IMR-90 (cell line): ENCODE results near the gene SLC9A9. TPM values are rescaled to one million over a fixed set of nuclear protein-coding genes. Genes with fewer than 3 reads are reported as not detected.

Experiments used
- ATAC-seq: fragments of 200-7000 bp; cut with Tn5 transposase; 2 replicates; pipeline ENCODE4 v1.9.1; 2020; ENCODE audit warnings: low read depth, mild to moderate bottlenecking, moderate library complexity
- BruUV-seq: library from RNA; stranded (reverse); fragments of 400-500 nt; replicated peaks from 2 replicates; lab custom pipeline; 2021; lab: Mats Ljungman, UMichigan
- CTCF ChIA-PET: fragments of 300-600 bp; formaldehyde crosslinking; extraction: SDS; loops from one replicate; lab custom pipeline; 2021; ENCODE audit warnings: antibody characterized with exemption; lab: Yijun Ruan, JAX
- POLR2A ChIA-PET: fragments of 300-600 bp; sonication (Branson Sonifier 250); formaldehyde crosslinking; loops from one replicate; lab custom pipeline; 2022; ENCODE audit warnings: antibody characterized with exemption; ENCODE audit not compliant: unreplicated experiment; lab: Charles Lee
- DNase-seq: peaks from one replicate; pipeline ENCODE4 v3.0.0; 2013
- H2AFZ ChIP-seq: replicated peaks from 2 replicates; pipeline ENCODE3; 2013; ENCODE audit warnings: low read length, mild to moderate bottlenecking; ENCODE audit not compliant: poor library complexity
- H2AK5ac ChIP-seq: 2 replicates; pipeline ENCODE4 v1.6.1; 2013; ENCODE audit warnings: low read depth, low read length, inconsistent platforms
- H2AK9ac ChIP-seq: replicated peaks from 2 replicates; pipeline ENCODE3; 2013; ENCODE audit warnings: mild to moderate bottlenecking, low read depth, low read length, moderate library complexity; ENCODE audit not compliant: poor library complexity
- H2BK120ac ChIP-seq: 2 replicates; pipeline ENCODE4 v1.6.1; 2013; ENCODE audit warnings: low read depth, low read length, inconsistent platforms
- H2BK15ac ChIP-seq: 3 replicates; pipeline ENCODE4 v1.6.1; 2013; ENCODE audit warnings: low read depth, low read length, inconsistent platforms
- H2BK20ac ChIP-seq: 2 replicates; pipeline ENCODE4 v1.6.1; 2013; ENCODE audit warnings: low read depth, mild to moderate bottlenecking, inconsistent platforms, low read length, moderate library complexity
- H2BK5ac ChIP-seq: 2 replicates; pipeline ENCODE4 v1.6.1; 2013; ENCODE audit warnings: mild to moderate bottlenecking, low read depth, low read length, inconsistent platforms; ENCODE audit not compliant: poor library complexity, severe bottlenecking
- H3K14ac ChIP-seq: replicated peaks from 2 replicates; pipeline ENCODE4 v1.6.1; 2013; ENCODE audit warnings: low read depth, low read length, inconsistent platforms
- H3K18ac ChIP-seq: 2 replicates; pipeline ENCODE4 v1.6.1; 2013; ENCODE audit warnings: low read depth, low read length, control low read depth
- H3K23ac ChIP-seq: 2 replicates; pipeline ENCODE4 v1.6.1; 2013; ENCODE audit warnings: low read depth, low read length, inconsistent platforms
- H3K27ac ChIP-seq: 2 replicates; pipeline ENCODE4 v1.5.1; 2013; ENCODE audit warnings: mild to moderate bottlenecking, control low read depth, low read length; ENCODE audit not compliant: insufficient read depth
- H3K27me3 ChIP-seq: 2 replicates; pipeline ENCODE4 v1.6.1; 2013; ENCODE audit warnings: low read length; ENCODE audit not compliant: control insufficient read depth, insufficient read depth
- H3K36me3 ChIP-seq: 2 replicates; pipeline ENCODE4 v1.6.1; 2013; ENCODE audit warnings: low read length, mixed read lengths; ENCODE audit not compliant: control insufficient read depth, insufficient read depth
- H3K4ac ChIP-seq: 2 replicates; pipeline ENCODE4 v1.6.1; 2013; ENCODE audit warnings: low read depth, low read length, inconsistent platforms
- H3K4me1 ChIP-seq: 2 replicates; pipeline ENCODE4 v1.6.1; 2013; ENCODE audit warnings: low read length, mixed read lengths; ENCODE audit not compliant: control insufficient read depth, insufficient read depth
- H3K4me2 ChIP-seq: 2 replicates; pipeline ENCODE4 v1.6.1; 2013; ENCODE audit warnings: low read depth, mild to moderate bottlenecking, control low read depth, low read length, moderate library complexity
- H3K4me3 ChIP-seq: 2 replicates; pipeline ENCODE4 v1.5.1; 2013; ENCODE audit warnings: low read depth, mild to moderate bottlenecking, control low read depth, low read length, moderate library complexity; ENCODE audit not compliant: insufficient read depth
- H3K56ac ChIP-seq: 2 replicates; pipeline ENCODE4 v1.6.1; 2013; ENCODE audit warnings: low read length, inconsistent platforms; ENCODE audit not compliant: insufficient read depth; ENCODE audit errors: extremely low read depth
- H3K79me1 ChIP-seq, 2 experiments: 2 replicates each; pipeline ENCODE4 v1.6.1; 2013; ENCODE audit warnings: low read length in 2 of 2, inconsistent platforms in 1 of 2, low read depth in 1 of 2
- H3K9ac ChIP-seq: 2 replicates; pipeline ENCODE4 v1.6.1; 2013; ENCODE audit warnings: low read depth, low read length, control low read depth
- H3K9me1 ChIP-seq: 2 replicates; pipeline ENCODE4 v1.6.1; 2013; ENCODE audit warnings: low read length, inconsistent platforms; ENCODE audit not compliant: insufficient read depth
- H3K9me3 ChIP-seq: 2 replicates; pipeline ENCODE4 v1.6.1; 2013; ENCODE audit warnings: low read length; ENCODE audit not compliant: control insufficient read depth, insufficient read depth
- H4K20me1 ChIP-seq: 2 replicates; pipeline ENCODE4 v1.6.1; 2013; ENCODE audit warnings: low read length, inconsistent platforms; ENCODE audit not compliant: insufficient read depth
- H4K5ac ChIP-seq: 2 replicates; pipeline ENCODE4 v1.6.1; 2013; ENCODE audit warnings: mild to moderate bottlenecking, low read depth, low read length, control low read depth
- H4K8ac ChIP-seq, 2 experiments: 2 replicates each; pipeline ENCODE4 v1.6.1; 2013; ENCODE audit warnings: low read depth in 2 of 2, low read length in 2 of 2, control low read depth in 1 of 2, inconsistent platforms in 1 of 2
- H4K91ac ChIP-seq: 2 replicates; pipeline ENCODE4 v1.6.1; 2013; ENCODE audit warnings: low read depth, low read length, inconsistent platforms; ENCODE audit not compliant: insufficient read depth
- BHLHE40 ChIP-seq: fragments of 150-350 bp; IDR thresholded peaks from 2 replicates; pipeline ENCODE4 v1.6.1; 2016; ENCODE audit warnings: mild to moderate bottlenecking, low read depth, low read length
- CEBPB ChIP-seq: IDR thresholded peaks from 2 replicates; pipeline ENCODE4 v1.6.1; 2012; ENCODE audit warnings: low read depth, low read length, improper control_type of control experiment
- CHD1 ChIP-seq: IDR thresholded peaks from 2 replicates; pipeline ENCODE4 v1.6.1; 2012; ENCODE audit warnings: low read depth, low read length, improper control_type of control experiment
- FOS ChIP-seq: fragments of 150-350 bp; IDR thresholded peaks from 2 replicates; pipeline ENCODE4 v1.6.1; 2016; ENCODE audit warnings: low read depth, low read length
- MAFK ChIP-seq: IDR thresholded peaks from 2 replicates; pipeline ENCODE4 v1.6.1; 2012; ENCODE audit warnings: low read depth, low read length, improper control_type of control experiment
- MAZ ChIP-seq: IDR thresholded peaks from 2 replicates; pipeline ENCODE4 v1.6.1; 2012; ENCODE audit warnings: low read depth, mild to moderate bottlenecking, low read length, improper control_type of control experiment, moderate library complexity, borderline replicate concordance
- MXI1 ChIP-seq: IDR thresholded peaks from 2 replicates; pipeline ENCODE4 v1.6.1; 2012; ENCODE audit warnings: low read depth, mild to moderate bottlenecking, low read length, moderate library complexity, borderline replicate concordance
- NFE2L2 ChIP-seq: fragments of 150-350 bp; IDR thresholded peaks from 2 replicates; pipeline ENCODE4 v1.6.1; 2016; ENCODE audit warnings: low read depth, mild to moderate bottlenecking, low read length
- POLR2A ChIP-seq: IDR thresholded peaks from 2 replicates; pipeline ENCODE4 v1.6.1; 2012; ENCODE audit warnings: mild to moderate bottlenecking, low read depth, low read length
- RAD21 ChIP-seq: IDR thresholded peaks from 2 replicates; pipeline ENCODE4 v1.6.1; 2012; ENCODE audit warnings: low read length, improper control_type of control experiment
- RCOR1 ChIP-seq: IDR thresholded peaks from 2 replicates; pipeline ENCODE4 v1.6.1; 2012; ENCODE audit warnings: mild to moderate bottlenecking, low read length, improper control_type of control experiment; ENCODE audit not compliant: insufficient replicate concordance
- RFX5 ChIP-seq: IDR thresholded peaks from 2 replicates; pipeline ENCODE4 v1.8.0; 2012; ENCODE audit warnings: low read depth, mild to moderate bottlenecking, low read length, moderate library complexity
- SMC3 ChIP-seq: fragments of 150-350 bp; IDR thresholded peaks from 2 replicates; pipeline ENCODE4 v1.6.1; 2016; ENCODE audit warnings: low read depth, mild to moderate bottlenecking, antibody characterized with exemption, low read length, moderate library complexity
- dilution Hi-C: fragments of 300-500 bp; cut with HindIII; formaldehyde crosslinking; loops from one replicate; pipeline ENCODE4 v1.14.3; 2018; ENCODE audit warnings: low sequenced_read_pairs; ENCODE audit not compliant: unreplicated experiment
- in situ Hi-C: fragments of 300-500 bp; cut with MboI; formaldehyde crosslinking; loops from 3 replicates; pipeline ENCODE4 v1.14.3; 2019; ENCODE audit warnings: low sequenced_read_pairs, inconsistent platforms, mixed read lengths
- intact Hi-C: fragments of 100-400 bp; cut with micrococcal nuclease; formaldehyde crosslinking; loops from 2 replicates; pipeline ENCODE4 v1.10.0; 2022
- polyA plus RNA-seq, 3 experiments: library from polyadenylated mRNA; depleted of rRNA; stranded (reverse); fragments of >200 nt; gene quantifications; 2 replicates each; pipeline ENCODE4 v1.2.3, GENCODE V29; 2012; ENCODE audit warnings: low replicate concordance in 1 of 3
- total RNA-seq: library from RNA; depleted of rRNA; stranded (reverse); fragments of >200 nt; gene quantifications from 2 replicates; pipeline ENCODE4 v1.2.3, GENCODE V29; 2012
- TF ChIP-seq, protein P1 (sequence below): conservative IDR thresholded peaks from 2 replicates; pipeline ENCODE4 v1.5.1; 2012; ENCODE audit warnings: mild to moderate bottlenecking, low read depth, low read length, improper control_type of control experiment
- TF ChIP-seq, protein P2 (sequence below): fragments of 150-350 bp; IDR thresholded peaks from 2 replicates; pipeline ENCODE4 v1.6.1; 2017; ENCODE audit warnings: mild to moderate bottlenecking, antibody characterized with exemption, low read length, low read depth
- TF ChIP-seq, protein P3 (sequence below): fragments of 150-350 bp; IDR thresholded peaks from 2 replicates; pipeline ENCODE4 v1.6.1; 2016; ENCODE audit warnings: low read depth, mild to moderate bottlenecking, low read length, moderate library complexity, borderline replicate concordance

SLC9A9 gene
- total and polyA plus RNA-seq, 2 of the 4 experiments (the other 2 are of a cell fraction): 1.4 to 2.3 TPM

DNA sequence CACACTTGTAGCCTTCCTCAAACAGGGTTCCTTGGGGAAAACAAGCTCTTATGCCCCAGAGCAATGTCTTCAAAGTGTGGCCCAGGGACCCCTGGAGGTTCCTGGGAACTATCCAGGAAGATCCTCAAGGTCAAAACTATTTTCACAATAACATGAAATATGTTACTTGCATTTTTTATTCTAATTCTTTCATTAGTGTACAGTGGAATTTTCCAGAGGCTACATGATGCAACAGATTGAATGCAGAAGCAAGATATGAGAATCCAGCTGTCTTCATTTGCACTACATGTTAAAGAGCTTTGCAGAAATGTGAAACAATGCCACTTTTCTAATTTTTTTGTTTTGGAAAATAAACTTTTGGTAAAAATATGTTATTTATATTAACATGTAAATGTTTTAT lies 190.9 kb downstream of the SLC9A9 start:
- no peak overlapping the region for H3K9ac ChIP-seq

More for the DNA sequence above, 190.9 kb downstream of the SLC9A9 start:
- no peak overlapping the region for H3K56ac ChIP-seq
- DNase-seq: no peak
- H2AFZ ChIP-seq: no peak overlapping the region
- H2BK20ac ChIP-seq: no peak overlapping the region
- H4K91ac ChIP-seq: no peak overlapping the region
- no peak overlapping the region for H3K27ac ChIP-seq
- H3K9me3 ChIP-seq: no peaks in the 10 kb centered on the region
- no peaks in the 10 kb centered on the region for H3K27me3 ChIP-seq
- no peak overlapping the region for H2BK120ac ChIP-seq
- no TSS peak for BruUV-seq
- H3K23ac ChIP-seq: no peak overlapping the region
- H2BK15ac ChIP-seq: no peak overlapping the region
- H2AK9ac ChIP-seq: no peak overlapping the region
- no peak overlapping the region for H2BK5ac ChIP-seq
- H2AK5ac ChIP-seq: no peak overlapping the region
- TF ChIP-seq, protein P1, sequence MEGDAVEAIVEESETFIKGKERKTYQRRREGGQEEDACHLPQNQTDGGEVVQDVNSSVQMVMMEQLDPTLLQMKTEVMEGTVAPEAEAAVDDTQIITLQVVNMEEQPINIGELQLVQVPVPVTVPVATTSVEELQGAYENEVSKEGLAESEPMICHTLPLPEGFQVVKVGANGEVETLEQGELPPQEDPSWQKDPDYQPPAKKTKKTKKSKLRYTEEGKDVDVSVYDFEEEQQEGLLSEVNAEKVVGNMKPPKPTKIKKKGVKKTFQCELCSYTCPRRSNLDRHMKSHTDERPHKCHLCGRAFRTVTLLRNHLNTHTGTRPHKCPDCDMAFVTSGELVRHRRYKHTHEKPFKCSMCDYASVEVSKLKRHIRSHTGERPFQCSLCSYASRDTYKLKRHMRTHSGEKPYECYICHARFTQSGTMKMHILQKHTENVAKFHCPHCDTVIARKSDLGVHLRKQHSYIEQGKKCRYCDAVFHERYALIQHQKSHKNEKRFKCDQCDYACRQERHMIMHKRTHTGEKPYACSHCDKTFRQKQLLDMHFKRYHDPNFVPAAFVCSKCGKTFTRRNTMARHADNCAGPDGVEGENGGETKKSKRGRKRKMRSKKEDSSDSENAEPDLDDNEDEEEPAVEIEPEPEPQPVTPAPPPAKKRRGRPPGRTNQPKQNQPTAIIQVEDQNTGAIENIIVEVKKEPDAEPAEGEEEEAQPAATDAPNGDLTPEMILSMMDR: no peak
- TF ChIP-seq RFX5 (no peak), MAFK (no peak), MAZ (no peak), NFE2L2 (no peak), BHLHE40 (no peak), MXI1 (no peak), RAD21 (no peak), CEBPB (no peak), RCOR1 (no peak), SMC3 (no peak), CHD1 (no peak), POLR2A (no peak), FOS (no peak)
- TF ChIP-seq, protein P2, sequence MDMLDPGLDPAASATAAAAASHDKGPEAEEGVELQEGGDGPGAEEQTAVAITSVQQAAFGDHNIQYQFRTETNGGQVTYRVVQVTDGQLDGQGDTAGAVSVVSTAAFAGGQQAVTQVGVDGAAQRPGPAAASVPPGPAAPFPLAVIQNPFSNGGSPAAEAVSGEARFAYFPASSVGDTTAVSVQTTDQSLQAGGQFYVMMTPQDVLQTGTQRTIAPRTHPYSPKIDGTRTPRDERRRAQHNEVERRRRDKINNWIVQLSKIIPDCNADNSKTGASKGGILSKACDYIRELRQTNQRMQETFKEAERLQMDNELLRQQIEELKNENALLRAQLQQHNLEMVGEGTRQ: no peak
- TF ChIP-seq, protein P3, sequence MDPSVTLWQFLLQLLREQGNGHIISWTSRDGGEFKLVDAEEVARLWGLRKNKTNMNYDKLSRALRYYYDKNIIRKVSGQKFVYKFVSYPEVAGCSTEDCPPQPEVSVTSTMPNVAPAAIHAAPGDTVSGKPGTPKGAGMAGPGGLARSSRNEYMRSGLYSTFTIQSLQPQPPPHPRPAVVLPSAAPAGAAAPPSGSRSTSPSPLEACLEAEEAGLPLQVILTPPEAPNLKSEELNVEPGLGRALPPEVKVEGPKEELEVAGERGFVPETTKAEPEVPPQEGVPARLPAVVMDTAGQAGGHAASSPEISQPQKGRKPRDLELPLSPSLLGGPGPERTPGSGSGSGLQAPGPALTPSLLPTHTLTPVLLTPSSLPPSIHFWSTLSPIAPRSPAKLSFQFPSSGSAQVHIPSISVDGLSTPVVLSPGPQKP: no peak
- H3K18ac ChIP-seq: no peak overlapping the region; the same call in 1 of the 2 replicates
- H4K20me1 ChIP-seq: no peaks in the 10 kb centered on the region
- no peak for ATAC-seq
- dilution Hi-C loops: no loop called here
- no peak overlapping the region for H4K5ac ChIP-seq
- no peak overlapping the region for H3K4me2 ChIP-seq
- no peaks in the 10 kb centered on the region for H3K36me3 ChIP-seq
- CTCF ChIA-PET: no interaction called here
- intact Hi-C loops: no loop called here
- in situ Hi-C loops: loop anchor here (10.0 kb wide), 1 partner anchor 553 kb away; no protein-coding TSS in a partner anchor
- H3K9me1 ChIP-seq: no peaks in the 10 kb centered on the region
- H4K8ac ChIP-seq: no peak overlapping the region
- no peaks in the 10 kb centered on the region for H3K4me1 ChIP-seq
- no peak overlapping the region for H3K4me3 ChIP-seq
- POLR2A ChIA-PET: no interaction called here
- H3K14ac ChIP-seq: no peak overlapping the region
- no peaks in the 10 kb centered on the region for H3K79me1 ChIP-seq
- H3K4ac ChIP-seq: no peak overlapping the region
